K562 (cell line): ENCODE data around the gene PBX4. TPM values are rescaled to one million over a fixed set of nuclear protein-coding genes. Genes with fewer than 3 reads are reported as not detected.

ENCODE experiments used
- MTA2 ChIP-seq: fragments of 450-650 bp; IDR thresholded peaks from 2 replicates; pipeline ENCODE4 v1.6.1; 2016; ENCODE audit warnings: low read depth
- SPI1 ChIP-seq: IDR thresholded peaks from 2 replicates; pipeline ENCODE4 v1.6.1; 2011; ENCODE audit warnings: low read depth, low read length, control low read depth, borderline replicate concordance
- ZFX ChIP-seq: sonication (generic); formaldehyde crosslinking; IDR thresholded peaks from 2 replicates; pipeline ENCODE4 v1.8.0; 2022; ENCODE audit warnings: mild to moderate bottlenecking, missing genetic modification reagents, moderate library complexity
- ZNF431 ChIP-seq: sonication (generic); formaldehyde crosslinking; IDR thresholded peaks from 2 replicates; pipeline ENCODE4 v1.8.0; 2022; ENCODE audit warnings: mild to moderate bottlenecking, missing genetic modification reagents
- polyA plus RNA-seq, 8 experiments: library from polyadenylated mRNA; depleted of rRNA in 4 of 8; stranded (reverse) in 5 of 8; unstranded in 3 of 8; fragments of >200 nt; fragmentation: Nextera tagmentation in 2 of 8; fragmentation: Illumina TruSeq in 1 of 8; extraction: Ambion mirVana in 2 of 8; extraction: Trizol in 1 of 8; gene quantifications; 2 replicates each; pipeline versions ENCODE4 v1.2.1 to v1.2.3, GENCODE V29; 2011 to 2014; ENCODE audit warnings: inconsistent platforms in 1 of 8, missing spikeins in 1 of 8
- total RNA-seq, 7 experiments: library from RNA; depleted of rRNA in 6 of 7; stranded (reverse); fragments of >200 nt in 6 of 7; fragmentation: Illumina TruSeq in 2 of 7; extraction: Trizol in 2 of 7; gene quantifications; 2 replicates each; pipeline versions ENCODE4 v1.2.1 to v1.2.3, GENCODE V29; 2011 to 2021; ENCODE audit warnings: low replicate concordance in 1 of 7
- TF ChIP-seq, protein P1 (sequence below): fragments of 200-800 bp; sonication (Bioruptor generic); IDR thresholded peaks from 2 replicates; pipeline ENCODE4 v1.6.1; 2017; ENCODE audit warnings: missing genetic modification characterization, missing compliant biosample characterization
- TF ChIP-seq, protein P2 (sequence below): IDR thresholded peaks from 2 replicates; pipeline ENCODE4 v1.6.1; 2011; ENCODE audit warnings: borderline replicate concordance, low read depth, mild to moderate bottlenecking, moderate library complexity, low read length; ENCODE audit not compliant: insufficient read depth, poor library complexity, severe bottlenecking
- TF ChIP-seq, protein P3 (sequence below): conservative IDR thresholded peaks from 2 replicates; pipeline ENCODE4 v1.6.1; 2011; ENCODE audit warnings: low read depth, mild to moderate bottlenecking, low read length; ENCODE audit not compliant: control insufficient read depth

Gene PBX4
- total and polyA plus RNA-seq, 9 of the 15 experiments (the other 6 are each of a cell fraction or from before 2014, with no cell fraction given): 0.11 to 3.8 (median 1.6) TPM; not detected in 1

DNA sequence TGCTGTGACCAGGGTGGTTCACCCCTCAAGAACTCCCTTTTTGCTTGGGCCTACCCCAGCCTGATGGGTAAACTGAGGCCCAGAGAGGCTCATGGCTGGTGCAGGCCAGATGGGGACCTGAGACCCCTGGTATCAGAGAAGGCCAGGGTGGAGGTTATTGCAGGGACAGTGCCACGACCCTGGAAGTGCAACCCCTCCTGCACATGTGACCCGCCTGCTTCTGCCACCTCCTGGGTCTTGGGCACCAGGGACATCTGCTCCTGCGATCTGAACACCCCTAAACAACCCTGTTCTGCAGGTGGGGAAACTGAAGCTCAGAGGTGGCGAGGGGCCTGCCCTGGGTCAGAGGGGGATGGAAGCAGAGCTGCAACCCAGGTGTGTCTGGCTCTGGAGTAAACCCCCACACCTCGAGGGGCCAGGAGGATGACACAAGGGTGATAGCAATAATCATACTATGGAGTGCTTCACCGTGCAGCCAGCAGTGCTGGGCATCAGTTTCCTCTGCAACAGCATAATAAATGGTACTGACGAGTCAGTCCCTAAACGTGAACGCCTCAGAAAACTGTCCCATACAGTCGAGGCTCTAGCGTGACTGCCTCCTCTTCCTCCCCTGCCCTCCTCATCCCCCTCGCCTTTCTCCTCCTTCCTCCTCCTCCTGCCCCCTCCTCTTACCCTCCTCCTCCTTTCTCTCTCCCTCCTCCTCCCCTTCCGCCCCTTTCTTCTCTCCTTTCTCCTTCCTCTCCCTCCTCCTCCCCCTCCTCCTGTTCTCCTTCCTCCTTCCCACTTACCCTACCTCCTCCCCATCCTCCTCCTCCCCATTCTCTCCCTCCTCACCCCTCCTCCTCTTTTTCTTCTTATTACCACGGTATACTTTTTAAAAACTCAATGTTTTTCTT is 85.4 kb downstream of the PBX4 start (continued):
- TF ChIP-seq, protein P1, sequence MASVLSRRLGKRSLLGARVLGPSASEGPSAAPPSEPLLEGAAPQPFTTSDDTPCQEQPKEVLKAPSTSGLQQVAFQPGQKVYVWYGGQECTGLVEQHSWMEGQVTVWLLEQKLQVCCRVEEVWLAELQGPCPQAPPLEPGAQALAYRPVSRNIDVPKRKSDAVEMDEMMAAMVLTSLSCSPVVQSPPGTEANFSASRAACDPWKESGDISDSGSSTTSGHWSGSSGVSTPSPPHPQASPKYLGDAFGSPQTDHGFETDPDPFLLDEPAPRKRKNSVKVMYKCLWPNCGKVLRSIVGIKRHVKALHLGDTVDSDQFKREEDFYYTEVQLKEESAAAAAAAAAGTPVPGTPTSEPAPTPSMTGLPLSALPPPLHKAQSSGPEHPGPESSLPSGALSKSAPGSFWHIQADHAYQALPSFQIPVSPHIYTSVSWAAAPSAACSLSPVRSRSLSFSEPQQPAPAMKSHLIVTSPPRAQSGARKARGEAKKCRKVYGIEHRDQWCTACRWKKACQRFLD (CRISPR knock-in tag): no peak
- TF ChIP-seq, protein P2, sequence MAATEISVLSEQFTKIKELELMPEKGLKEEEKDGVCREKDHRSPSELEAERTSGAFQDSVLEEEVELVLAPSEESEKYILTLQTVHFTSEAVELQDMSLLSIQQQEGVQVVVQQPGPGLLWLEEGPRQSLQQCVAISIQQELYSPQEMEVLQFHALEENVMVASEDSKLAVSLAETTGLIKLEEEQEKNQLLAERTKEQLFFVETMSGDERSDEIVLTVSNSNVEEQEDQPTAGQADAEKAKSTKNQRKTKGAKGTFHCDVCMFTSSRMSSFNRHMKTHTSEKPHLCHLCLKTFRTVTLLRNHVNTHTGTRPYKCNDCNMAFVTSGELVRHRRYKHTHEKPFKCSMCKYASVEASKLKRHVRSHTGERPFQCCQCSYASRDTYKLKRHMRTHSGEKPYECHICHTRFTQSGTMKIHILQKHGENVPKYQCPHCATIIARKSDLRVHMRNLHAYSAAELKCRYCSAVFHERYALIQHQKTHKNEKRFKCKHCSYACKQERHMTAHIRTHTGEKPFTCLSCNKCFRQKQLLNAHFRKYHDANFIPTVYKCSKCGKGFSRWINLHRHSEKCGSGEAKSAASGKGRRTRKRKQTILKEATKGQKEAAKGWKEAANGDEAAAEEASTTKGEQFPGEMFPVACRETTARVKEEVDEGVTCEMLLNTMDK: no peak
- no peak for TF ChIP-seq MTA2
- TF ChIP-seq, protein P3, sequence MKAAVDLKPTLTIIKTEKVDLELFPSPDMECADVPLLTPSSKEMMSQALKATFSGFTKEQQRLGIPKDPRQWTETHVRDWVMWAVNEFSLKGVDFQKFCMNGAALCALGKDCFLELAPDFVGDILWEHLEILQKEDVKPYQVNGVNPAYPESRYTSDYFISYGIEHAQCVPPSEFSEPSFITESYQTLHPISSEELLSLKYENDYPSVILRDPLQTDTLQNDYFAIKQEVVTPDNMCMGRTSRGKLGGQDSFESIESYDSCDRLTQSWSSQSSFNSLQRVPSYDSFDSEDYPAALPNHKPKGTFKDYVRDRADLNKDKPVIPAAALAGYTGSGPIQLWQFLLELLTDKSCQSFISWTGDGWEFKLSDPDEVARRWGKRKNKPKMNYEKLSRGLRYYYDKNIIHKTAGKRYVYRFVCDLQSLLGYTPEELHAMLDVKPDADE: no peak
- TF ChIP-seq ZNF431 (CRISPR knock-in tag): no peak
- 0 out of 2 replicates have a peak, but pooled peaks have one; percentile 6 for TF ChIP-seq ZFX (CRISPR knock-in tag)
- no peak for TF ChIP-seq SPI1
- TF ChIP-seq, all 486 proteins: peak for 5
